Measurements from ENCODE around the gene PRKAG1. TPM values are rescaled to one million over a fixed set of nuclear protein-coding genes. Genes with fewer than 3 reads are reported as not detected.

PRKAG1 gene
- total RNA-seq, 1 experiment from 2014 or later = 41.6 TPM

GRCh38 chr12:49025463-49025862, 6.9 kb upstream of the PRKAG1 start (continued):
- TF ChIP-seq FOXJ3 (CRISPR knock-in tag; IDR thresholded peaks at IDR 0.05; ENCODE audit: borderline replicate concordance) (no peak), NFYB (CRISPR knock-in tag; conservative IDR thresholded peaks at IDR 0.05; ENCODE audit: low read depth) (no peak), ATF1 (CRISPR knock-in tag; IDR thresholded peaks at IDR 0.05) (no peak), EMX1 (CRISPR knock-in tag; IDR thresholded peaks at IDR 0.05) (no peak), ZSCAN18 (CRISPR knock-in tag; IDR thresholded peaks at IDR 0.05) (no peak), ZBTB21 (CRISPR knock-in tag; IDR thresholded peaks at IDR 0.05; ENCODE audit: borderline replicate concordance) (no peak), CTCF (IDR thresholded peaks at IDR 0.05) (no peak), MAX (CRISPR knock-in tag; IDR thresholded peaks at IDR 0.05) (no peak), ATF6 (CRISPR knock-in tag; IDR thresholded peaks at IDR 0.05) (no peak)

- Mint-ChIP-seq H3K9me3 (no peaks in the 10 kb centered on the region), H3K27me3 (ENCODE audit: low read depth) (no peaks in the 10 kb centered on the region), H3K27ac (no peak overlapping the region), H3K4me3 (no peak overlapping the region), H3K36me3 (peaks cover 58% of the 10 kb centered on the region), H3K4me1 (peaks cover 5% of the 10 kb centered on the region)
- CTCF ChIA-PET = interaction anchor here (1.4 to 2.2 kb wide), 2 partner anchors 19 to 64 kb away, joined by 5 to 12 read pairs; no protein-coding TSS in a partner anchor
- no peak for ATAC-seq
- no peak for TF ChIP-seq ZNF263 (CRISPR knock-in tag; IDR thresholded peaks at IDR 0.05; ENCODE audit: low read depth)
- no peak for TF ChIP-seq ESRRA (CRISPR knock-in tag; IDR thresholded peaks at IDR 0.05; ENCODE audit: borderline replicate concordance)
- no peak for TF ChIP-seq GTF2I (CRISPR knock-in tag; conservative IDR thresholded peaks at IDR 0.05)
- TF ChIP-seq TCF7 (CRISPR knock-in tag; IDR thresholded peaks at IDR 0.05; ENCODE audit: low read depth) = no peak
- TF ChIP-seq PRRX2 (CRISPR knock-in tag; IDR thresholded peaks at IDR 0.05) = no peak
- no peak for TF ChIP-seq JUN (CRISPR knock-in tag; IDR thresholded peaks at IDR 0.05)
- TF ChIP-seq ZBTB43 (CRISPR knock-in tag; IDR thresholded peaks at IDR 0.05) = no peak
- no peak for TF ChIP-seq IRF2 (CRISPR knock-in tag; IDR thresholded peaks at IDR 0.05; ENCODE audit: borderline replicate concordance, low read depth)
- TF ChIP-seq KAT7 (CRISPR knock-in tag; IDR thresholded peaks at IDR 0.05; ENCODE audit: borderline replicate concordance) = no peak
- no peak for TF ChIP-seq HMGXB4 (CRISPR knock-in tag; IDR thresholded peaks at IDR 0.05)
- no peak for TF ChIP-seq ZNF416 (CRISPR knock-in tag; IDR thresholded peaks at IDR 0.05)
- TF ChIP-seq NR2C2 (CRISPR knock-in tag; IDR thresholded peaks at IDR 0.05) = no peak
- TF ChIP-seq EMX1 (CRISPR knock-in tag; IDR thresholded peaks at IDR 0.05) = no peak
- TF ChIP-seq OVOL2 (CRISPR knock-in tag; IDR thresholded peaks at IDR 0.05; ENCODE audit: borderline replicate concordance) = no peak
- no peak for TF ChIP-seq HMGA2 (CRISPR knock-in tag; IDR thresholded peaks at IDR 0.05)
- POLR2A ChIA-PET = no interaction called here
- DNase-seq (ENCODE audit: low spot score) = no peak
Measured at GRCh38 chr12:49024543-49024942, 6.0 kb upstream of the PRKAG1 start.
